Breast epithelium (tissue), 4 donors: ENCODE data around the gene SLX4. TPM values are rescaled to one million over a fixed set of nuclear protein-coding genes. Genes with fewer than 3 reads are reported as not detected.

Experiments used
- DNase-seq, 2 donors: peaks; one replicate each; pipeline ENCODE4 v3.0.0-alpha.2; 2019; ENCODE audit warnings: low spot score in 2 of 2
- H3K27ac ChIP-seq, 2 donors: fragments of 200-600 bp; sonication (generic) in 1 of 2; one replicate each; pipeline ENCODE4 v1.5.1; 2016 to 2019; ENCODE audit warnings: mild to moderate bottlenecking in 1 of 2
- H3K27me3 ChIP-seq, 2 donors: fragments of 200-600 bp; sonication (generic) in 1 of 2; one replicate each; pipeline versions ENCODE4 v1.5.1 to v1.6.0; 2017 to 2019; ENCODE audit warnings: control low read depth in 1 of 2, mild to moderate bottlenecking in 1 of 2
- H3K36me3 ChIP-seq: fragments of 200-600 bp; one replicate; pipeline ENCODE4 v1.5.1; 2019
- H3K4me1 ChIP-seq, 2 donors: fragments of 200-600 bp; sonication (generic); one replicate each; pipeline ENCODE4 v1.5.1; 2016 to 2019; ENCODE audit warnings: control low read depth in 1 of 2
- H3K4me3 ChIP-seq, 3 donors: fragments of 200-600 bp; sonication (generic); 1 replicate in 2 of 3; 2 replicates in 1 of 3; pipeline ENCODE4 v1.5.1; 2016 to 2019; ENCODE audit warnings: mild to moderate bottlenecking in 3 of 3, moderate library complexity in 2 of 3
- H3K9me3 ChIP-seq, 2 donors: fragments of 200-600 bp; sonication (generic) in 1 of 2; one replicate each; pipeline ENCODE4 v1.5.1; 2016 to 2019; ENCODE audit warnings: control low read depth in 1 of 2
- POLR2A ChIP-seq: fragments of 450-650 bp; IDR thresholded peaks from one replicate; pipeline ENCODE4 v1.6.1; 2016; ENCODE audit warnings: antibody characterized with exemption, mild to moderate bottlenecking, moderate library complexity
- POLR2AphosphoS5 ChIP-seq, 3 donors: sonication (generic); formaldehyde crosslinking; IDR thresholded peaks; one replicate each; pipeline ENCODE4 v1.6.1; 2017; ENCODE audit warnings: antibody characterized with exemption in 3 of 3
- intact Hi-C: fragments of 100-400 bp; cut with DNase I; formaldehyde crosslinking; loops from one replicate; pipeline ENCODE4 v1.15.1; 2023; ENCODE audit warnings: low total_unique reads
- total RNA-seq, 3 donors: library from RNA; depleted of rRNA; stranded (reverse); fragments of >200 nt; gene quantifications; one replicate each; pipeline ENCODE4 v1.1.0, GENCODE V29; 2016
- TF ChIP-seq, protein P1 (sequence below), 3 donors: fragments of 450-650 bp; IDR thresholded peaks; one replicate each; pipeline ENCODE4 v1.5.1; 2016 to 2017; ENCODE audit warnings: antibody characterized with exemption in 3 of 3, mild to moderate bottlenecking in 3 of 3, moderate library complexity in 3 of 3

SLX4 gene
- total RNA-seq, 3 donors from 2014 or later, result 3.0 to 4.3 (median 3.7) TPM

DNA sequence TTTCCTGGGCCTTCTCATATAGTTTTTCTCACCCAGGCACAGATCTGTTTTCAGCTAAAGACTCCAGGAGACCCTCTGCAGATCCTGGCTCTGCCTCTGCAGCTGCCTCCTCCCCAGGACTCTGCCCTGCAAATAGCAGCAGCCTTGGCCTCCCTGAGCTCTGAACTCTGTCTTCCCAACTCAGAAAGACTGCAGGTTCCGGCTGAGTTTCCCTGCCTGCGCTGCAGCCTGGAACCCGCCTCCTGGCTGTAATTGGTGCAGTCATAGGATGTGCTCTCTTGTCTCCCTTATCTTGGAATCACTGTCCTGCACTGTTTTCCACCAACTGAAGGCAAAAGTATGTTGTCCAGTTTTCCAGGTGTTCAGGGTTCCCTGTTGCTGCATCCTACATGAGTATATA lies 28.8 kb upstream of the SLX4 start:
- no peaks in the 10 kb centered on the region for H3K27me3 ChIP-seq
- TF ChIP-seq POLR2AphosphoS5 (IDR thresholded peaks at IDR 0.05), result no peak
- TF ChIP-seq, protein P1, sequence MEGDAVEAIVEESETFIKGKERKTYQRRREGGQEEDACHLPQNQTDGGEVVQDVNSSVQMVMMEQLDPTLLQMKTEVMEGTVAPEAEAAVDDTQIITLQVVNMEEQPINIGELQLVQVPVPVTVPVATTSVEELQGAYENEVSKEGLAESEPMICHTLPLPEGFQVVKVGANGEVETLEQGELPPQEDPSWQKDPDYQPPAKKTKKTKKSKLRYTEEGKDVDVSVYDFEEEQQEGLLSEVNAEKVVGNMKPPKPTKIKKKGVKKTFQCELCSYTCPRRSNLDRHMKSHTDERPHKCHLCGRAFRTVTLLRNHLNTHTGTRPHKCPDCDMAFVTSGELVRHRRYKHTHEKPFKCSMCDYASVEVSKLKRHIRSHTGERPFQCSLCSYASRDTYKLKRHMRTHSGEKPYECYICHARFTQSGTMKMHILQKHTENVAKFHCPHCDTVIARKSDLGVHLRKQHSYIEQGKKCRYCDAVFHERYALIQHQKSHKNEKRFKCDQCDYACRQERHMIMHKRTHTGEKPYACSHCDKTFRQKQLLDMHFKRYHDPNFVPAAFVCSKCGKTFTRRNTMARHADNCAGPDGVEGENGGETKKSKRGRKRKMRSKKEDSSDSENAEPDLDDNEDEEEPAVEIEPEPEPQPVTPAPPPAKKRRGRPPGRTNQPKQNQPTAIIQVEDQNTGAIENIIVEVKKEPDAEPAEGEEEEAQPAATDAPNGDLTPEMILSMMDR (IDR thresholded peaks at IDR 0.05), result no peak
- TF ChIP-seq POLR2A, result no peak
- no peaks in the 10 kb centered on the region for H3K9me3 ChIP-seq
- intact Hi-C loops, result no loop called here
- no peak overlapping the region for H3K4me3 ChIP-seq
- no peak overlapping the region for H3K27ac ChIP-seq
- no peak for DNase-seq
- no peaks in the 10 kb centered on the region for H3K4me1 ChIP-seq
- H3K36me3 ChIP-seq, result no peaks in the 10 kb centered on the region

DNA sequence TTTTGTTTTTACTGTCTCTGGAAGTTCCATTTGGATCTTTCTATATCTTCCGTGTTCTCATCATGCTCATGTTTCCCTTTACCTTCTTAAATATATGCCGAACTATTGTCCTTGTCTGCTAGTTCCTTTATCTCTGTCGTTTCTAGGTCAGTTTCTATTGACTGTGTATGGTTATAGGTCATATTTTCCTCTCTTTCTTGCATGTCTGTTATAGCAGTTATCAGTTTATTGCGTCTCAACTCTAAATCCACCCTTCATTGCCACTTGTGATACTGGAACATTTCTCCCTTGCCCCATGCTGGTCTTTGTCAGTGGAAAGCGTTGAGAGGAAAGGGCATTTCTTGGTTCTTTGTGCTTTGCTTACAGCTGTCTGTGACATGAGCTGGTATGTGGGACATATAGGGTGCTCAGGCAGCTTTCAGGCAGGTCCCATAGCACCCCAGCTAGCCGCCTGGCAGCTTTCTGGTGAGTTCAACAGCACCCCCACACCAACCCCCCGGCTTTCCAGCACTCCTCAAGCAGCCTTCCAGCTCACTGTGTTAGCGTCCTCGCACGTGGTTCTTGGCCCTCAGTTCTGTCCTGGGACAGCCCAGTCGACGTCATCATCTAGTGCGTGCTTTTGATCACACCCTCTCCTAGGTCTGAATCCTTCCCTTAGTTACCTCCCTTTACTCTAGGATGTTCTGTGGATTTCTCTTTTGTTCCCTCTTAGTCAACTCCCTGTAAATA lies 27.7 kb upstream of the SLX4 start:
- H3K9me3 ChIP-seq, result no peaks in the 10 kb centered on the region
- no peak overlapping the region for H3K4me3 ChIP-seq
- DNase-seq, result no peak
- no peak for TF ChIP-seq POLR2A
- TF ChIP-seq, protein P1 (IDR thresholded peaks at IDR 0.05), result no peak
- no peak for TF ChIP-seq POLR2AphosphoS5 (IDR thresholded peaks at IDR 0.05)
- H3K27ac ChIP-seq, result no peak overlapping the region
- intact Hi-C loops, result no loop called here
- H3K36me3 ChIP-seq, result no peaks in the 10 kb centered on the region
- H3K27me3 ChIP-seq, result no peaks in the 10 kb centered on the region
- H3K4me1 ChIP-seq, result no peaks in the 10 kb centered on the region

DNA sequence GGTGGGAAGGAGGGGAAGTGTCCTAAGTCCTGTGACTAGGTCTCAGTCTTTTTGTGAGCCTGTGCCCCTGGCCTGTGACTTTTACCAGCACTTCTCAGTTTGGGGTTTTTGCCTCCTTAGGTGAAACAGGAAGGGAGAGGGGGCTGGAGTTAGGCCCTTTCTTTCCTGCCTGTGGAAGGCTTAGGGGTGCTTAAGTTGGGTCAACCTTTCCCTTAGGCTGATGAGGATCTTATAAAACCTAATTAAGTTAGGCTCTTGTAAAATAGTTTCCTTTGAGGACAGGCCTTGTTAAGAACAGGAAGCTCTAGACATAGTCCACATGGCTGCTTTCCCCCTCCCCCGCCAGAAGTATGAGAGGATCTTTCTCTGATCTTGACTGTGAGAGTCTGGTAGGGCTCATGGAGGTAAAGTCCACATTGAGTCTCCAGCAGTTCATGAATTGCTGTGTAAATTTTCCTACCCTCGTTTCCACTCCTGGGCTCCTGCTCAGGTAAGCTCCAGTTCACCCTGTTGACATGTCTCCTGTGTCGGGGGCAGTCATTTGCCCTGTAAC lies 26.0 kb upstream of the SLX4 start:
- DNase-seq, result peak in 1 of 2 donors; percentile 10
- Histone ChIP-seq H3K27me3 (no peaks in the 10 kb centered on the region), H3K4me1 (no peaks in the 10 kb centered on the region), H3K36me3 (no peaks in the 10 kb centered on the region), H3K27ac (no peak overlapping the region), H3K4me3 (no peak overlapping the region), H3K9me3 (no peaks in the 10 kb centered on the region)
- TF ChIP-seq POLR2A (no peak), POLR2AphosphoS5 (IDR thresholded peaks at IDR 0.05) (no peak)
- TF ChIP-seq, protein P1 (IDR thresholded peaks at IDR 0.05), result no peak
- intact Hi-C loops, result no loop called here

DNA sequence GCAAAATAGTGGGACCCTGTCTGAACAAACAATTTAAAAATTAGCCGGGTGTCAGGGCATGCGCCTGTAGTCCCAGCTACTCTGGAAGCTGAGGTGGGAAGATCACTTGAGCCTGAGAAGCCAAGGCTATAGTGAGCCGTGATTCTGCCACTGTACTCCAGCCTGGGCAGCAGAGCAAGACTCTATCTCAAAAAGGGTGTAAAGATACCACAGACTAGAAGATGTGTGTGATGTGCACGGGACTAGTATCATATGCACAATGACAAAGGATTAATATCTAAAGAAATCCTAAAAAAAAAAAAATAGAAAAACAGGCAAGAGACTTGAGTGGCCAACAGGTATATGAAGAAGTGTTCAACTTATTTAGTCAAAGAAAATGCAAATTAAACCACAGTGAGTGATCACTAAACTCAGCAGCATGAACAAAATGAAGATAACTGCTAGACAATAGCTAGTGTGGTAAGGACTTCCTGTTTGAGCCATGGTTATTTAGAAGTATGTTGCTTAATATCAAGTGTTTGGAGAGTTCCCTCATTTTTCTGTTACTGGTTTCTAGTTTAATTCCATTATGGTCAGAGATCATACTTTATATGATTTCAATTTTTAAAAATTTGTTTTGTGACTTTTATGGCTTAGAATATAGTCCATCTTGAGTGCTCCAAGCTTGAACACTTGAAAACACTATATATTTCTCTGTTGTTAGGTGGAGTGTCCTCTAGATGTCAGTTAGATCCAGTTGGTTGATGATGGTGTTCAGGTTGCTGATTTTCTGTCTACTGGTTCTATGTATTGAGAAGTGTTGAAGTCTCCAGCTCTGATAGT lies 14.7 kb upstream of the SLX4 start:
- H3K4me1 ChIP-seq, result no peaks in the 10 kb centered on the region
- no peak overlapping the region for H3K27ac ChIP-seq
- H3K36me3 ChIP-seq, result no peaks in the 10 kb centered on the region
- DNase-seq, result no peak
- TF ChIP-seq POLR2A (no peak), POLR2AphosphoS5 (IDR thresholded peaks at IDR 0.05) (no peak)
- TF ChIP-seq, protein P1 (IDR thresholded peaks at IDR 0.05), result no peak
- H3K4me3 ChIP-seq, result no peak overlapping the region
- intact Hi-C loops, result no loop called here
- no peaks in the 10 kb centered on the region for H3K9me3 ChIP-seq
- no peaks in the 10 kb centered on the region for H3K27me3 ChIP-seq

DNA sequence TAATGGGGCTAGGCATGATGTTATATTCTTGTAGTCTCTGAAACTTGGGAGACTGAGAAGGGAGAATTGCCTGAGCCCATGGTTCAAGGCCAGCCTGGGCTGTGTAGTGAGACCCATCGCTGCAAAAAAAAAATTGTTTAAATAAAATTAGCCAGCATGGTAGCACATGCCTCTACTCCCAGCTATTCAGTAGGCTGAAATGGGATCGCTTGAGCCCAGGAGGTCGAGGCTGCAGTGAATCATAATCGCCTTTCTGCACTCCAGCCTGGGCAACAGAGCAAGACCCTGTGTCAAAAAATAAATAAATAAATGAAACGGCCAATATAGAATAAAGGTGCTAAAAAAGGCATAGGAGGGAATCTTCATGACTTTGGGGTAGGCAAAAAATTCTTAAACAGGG lies 13.9 kb upstream of the SLX4 start:
- no peak overlapping the region for H3K4me3 ChIP-seq
- H3K36me3 ChIP-seq, result no peaks in the 10 kb centered on the region
- H3K4me1 ChIP-seq, result no peaks in the 10 kb centered on the region
- H3K27me3 ChIP-seq, result no peaks in the 10 kb centered on the region
- no peak for DNase-seq
- H3K9me3 ChIP-seq, result no peaks in the 10 kb centered on the region
- H3K27ac ChIP-seq, result no peak overlapping the region
- intact Hi-C loops, result no loop called here
- TF ChIP-seq POLR2A (no peak), POLR2AphosphoS5 (IDR thresholded peaks at IDR 0.05) (no peak)
- TF ChIP-seq, protein P1 (IDR thresholded peaks at IDR 0.05), result no peak
